ENCODE data around the gene STK11IP. TPM values are rescaled to one million over a fixed set of nuclear protein-coding genes. Genes with fewer than 3 reads are reported as not detected.

The STK11IP gene
- total and polyA plus RNA-seq, 9 of the 15 experiments (the other 6 are each of a cell fraction or from before 2014, with no cell fraction given) = 0.52 to 21.7 (median 5.6) TPM

DNA sequence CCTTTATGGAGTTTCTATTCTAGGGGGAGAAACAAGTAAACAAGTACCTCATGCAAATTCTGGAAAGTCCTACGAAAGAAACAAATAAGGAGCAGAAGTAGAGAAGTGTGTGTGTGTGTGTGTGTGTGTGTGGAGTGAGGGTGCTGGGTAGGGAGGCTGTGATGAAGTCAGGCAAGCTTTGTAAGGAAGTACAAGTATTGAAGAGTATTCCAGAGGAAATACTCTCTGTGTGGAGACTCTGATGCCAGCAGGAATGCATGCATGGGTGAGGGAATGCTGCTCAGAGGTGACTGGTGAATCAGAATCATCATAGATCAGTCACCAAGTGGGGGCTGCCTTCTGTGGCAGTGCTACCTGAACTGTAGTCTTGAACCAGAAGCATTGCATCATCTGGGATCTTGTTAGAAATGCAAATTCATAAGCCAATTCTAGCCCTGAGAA is 64.3 kb downstream of the STK11IP start (continued):
- TF ChIP-seq MTA3 (IDR thresholded peaks at IDR 0.05; ENCODE audit: borderline replicate concordance) (0 out of 2 replicates have a peak, but pooled peaks have one; percentile 20), ZNF778 (CRISPR knock-in tag; IDR thresholded peaks at IDR 0.05) (no peak), TAL1 (IDR thresholded peaks at IDR 0.05) (no peak), CREB1 (IDR thresholded peaks at IDR 0.05) (no peak), CREB1 (CRISPR knock-in tag; IDR thresholded peaks at IDR 0.05) (no peak)
- TF ChIP-seq, protein P1, sequence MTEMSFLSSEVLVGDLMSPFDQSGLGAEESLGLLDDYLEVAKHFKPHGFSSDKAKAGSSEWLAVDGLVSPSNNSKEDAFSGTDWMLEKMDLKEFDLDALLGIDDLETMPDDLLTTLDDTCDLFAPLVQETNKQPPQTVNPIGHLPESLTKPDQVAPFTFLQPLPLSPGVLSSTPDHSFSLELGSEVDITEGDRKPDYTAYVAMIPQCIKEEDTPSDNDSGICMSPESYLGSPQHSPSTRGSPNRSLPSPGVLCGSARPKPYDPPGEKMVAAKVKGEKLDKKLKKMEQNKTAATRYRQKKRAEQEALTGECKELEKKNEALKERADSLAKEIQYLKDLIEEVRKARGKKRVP (CRISPR knock-in tag; IDR thresholded peaks at IDR 0.05) = 0 out of 2 replicates have a peak, but pooled peaks have one; percentile 39

DNA sequence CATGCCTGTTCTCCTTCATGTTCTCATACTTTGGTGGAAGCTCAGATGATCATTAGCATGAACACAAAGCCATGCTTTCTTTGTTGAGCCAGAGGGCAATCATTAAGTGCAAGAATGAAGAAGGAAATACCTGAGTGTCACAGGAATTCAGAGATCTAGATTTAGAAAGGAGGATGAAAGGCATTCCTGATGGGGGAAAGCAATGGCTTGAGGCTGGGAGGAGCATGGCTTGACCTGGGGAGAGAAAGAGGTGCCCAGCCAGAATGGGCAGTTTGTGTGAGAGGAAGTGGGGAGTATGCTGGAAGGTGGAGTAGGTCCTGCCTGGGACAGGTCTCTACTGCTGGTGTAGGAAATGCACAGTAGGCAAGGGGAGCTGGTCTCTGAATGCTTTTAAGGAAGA is 64.9 kb downstream of the STK11IP start:
- no peaks in the 10 kb centered on the region for H3K79me2 ChIP-seq (ENCODE audit: control insufficient read depth, insufficient read depth, low read length)
- intact Hi-C loops (cut with micrococcal nuclease) = no loop called here
- H3K27ac ChIP-seq (ENCODE audit: extremely low read depth, low read depth, low read length) = peak overlapping the region; percentile 80; the same call in 2 of the 3 replicates
- H4K20me1 ChIP-seq (replicated peaks; ENCODE audit: control insufficient read depth, insufficient read depth, low read length) = no peaks in the 10 kb centered on the region
- H3K36me3 ChIP-seq (ENCODE audit: control insufficient read depth, insufficient read depth, low read length) = no peaks in the 10 kb centered on the region
- TF ChIP-seq SPI1 (IDR thresholded peaks at IDR 0.05; ENCODE audit: borderline replicate concordance, low read depth, low read length) (0 out of 2 replicates have a peak, but pooled peaks have one; percentile 15), TEAD1 (CRISPR knock-in tag; IDR thresholded peaks at IDR 0.05) (no peak)
- no peaks in the 10 kb centered on the region for H3K27me3 ChIP-seq (ENCODE audit: control insufficient read depth in 2 of 2, insufficient read depth in 2 of 2, low read length in 2 of 2)
- no peak for FAIRE-seq
- in situ Hi-C loops (cut with MboI) = no loop called here
- peak overlapping the region in 1 of 2 experiments; percentile 48; a peak in 2 of 4 replicates for H3K9ac ChIP-seq (ENCODE audit: insufficient read depth in 1 of 2, low read depth in 2 of 2, low read length in 2 of 2)
- BruUV-seq (replicated peaks) = no TSS peak
- no peak overlapping the region for H3K4me3 ChIP-seq
- peaks cover 9% of the 10 kb centered on the region; the same call in 1 of the 2 replicates for H3K9me3 ChIP-seq (replicated peaks; ENCODE audit: control insufficient read depth, insufficient read depth, low read depth, low read length)
- DNase-seq (ENCODE audit: extremely low read depth in 1 of 4, low spot score in 3 of 4) = no peak
- ATAC-seq = peak; percentile 5
- peaks cover 13 to 52% of the 10 kb centered on the region in 2 experiments; a peak in 4 of 5 replicates for H3K4me1 ChIP-seq (replicated peaks in 1 of 2; ENCODE audit: control insufficient read depth in 2 of 2, insufficient read depth in 2 of 2, low read length in 2 of 2)
- ChIA-PET CTCF (ENCODE audit: low intra/inter-chr PET ratio) (no interaction called here), POLR2A (interaction anchor here (1.2 kb wide), 1 partner anchor 64 kb away, joined by 3 read pairs; no protein-coding TSS in a partner anchor)
- peak overlapping the region; percentile 76; the same call in 1 of the 2 replicates for H2AFZ ChIP-seq (ENCODE audit: low read depth, low read length)
- H3K9me1 ChIP-seq (ENCODE audit: control insufficient read depth, insufficient read depth, low read length) = peaks cover 3% of the 10 kb centered on the region
- H3K4me2 ChIP-seq (ENCODE audit: insufficient read depth, low read length) = peak overlapping the region; percentile 72

Data from K562 (cell line).